ENCODE results near the gene RPS6KL1. TPM values are rescaled to one million over a fixed set of nuclear protein-coding genes. Genes with fewer than 3 reads are reported as not detected.

Gene RPS6KL1
- total RNA-seq, 3 donors from 2014 or later: 7.7 to 12.7 (median 11.5) TPM

DNA sequence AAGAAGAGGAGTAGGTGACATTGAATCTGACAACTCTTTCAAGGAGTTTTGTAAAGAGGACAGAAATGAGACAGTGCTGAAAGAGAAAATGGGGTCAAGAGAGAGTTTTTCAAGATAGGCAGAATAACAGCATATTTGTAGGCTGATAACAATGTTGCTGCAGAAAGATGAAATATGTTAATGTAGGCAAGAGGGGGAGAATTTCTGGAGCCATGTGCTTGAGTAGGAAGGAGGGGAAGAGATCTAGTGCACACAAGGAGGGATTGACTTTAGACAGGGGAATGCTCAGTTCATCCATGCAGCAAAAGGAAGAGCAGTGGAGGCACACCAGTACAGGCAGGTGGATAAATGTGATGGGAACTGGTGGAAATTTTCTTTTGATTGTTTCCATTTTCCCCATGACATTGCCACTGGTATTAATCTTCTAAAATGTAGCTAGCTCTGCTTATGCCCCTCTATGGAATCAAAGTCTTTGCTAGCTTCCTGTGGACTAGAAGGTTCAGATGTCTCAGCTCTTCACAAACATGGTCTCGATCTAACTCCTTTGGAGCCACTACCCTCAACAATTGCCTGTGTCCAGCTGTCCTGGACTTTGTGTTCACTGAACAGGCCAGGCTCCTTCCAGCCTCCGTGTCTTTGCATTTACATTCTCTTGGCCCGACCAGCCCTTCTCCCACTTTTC is 56.2 kb downstream of the RPS6KL1 start:
- no peak overlapping the region for H3K4me3 ChIP-seq
- intact Hi-C loops (cut with DNase I, micrococcal nuclease): no loop called here
- no peak for ATAC-seq
- H3K4me1 ChIP-seq (ENCODE audit: low read depth): no peaks in the 10 kb centered on the region
- DNase-seq: no peak
- no peak for TF ChIP-seq CTCF (IDR thresholded peaks at IDR 0.05)
- H3K9me3 ChIP-seq: no peaks in the 10 kb centered on the region
- H3K36me3 ChIP-seq (ENCODE audit: low read depth): no peaks in the 10 kb centered on the region

DNA sequence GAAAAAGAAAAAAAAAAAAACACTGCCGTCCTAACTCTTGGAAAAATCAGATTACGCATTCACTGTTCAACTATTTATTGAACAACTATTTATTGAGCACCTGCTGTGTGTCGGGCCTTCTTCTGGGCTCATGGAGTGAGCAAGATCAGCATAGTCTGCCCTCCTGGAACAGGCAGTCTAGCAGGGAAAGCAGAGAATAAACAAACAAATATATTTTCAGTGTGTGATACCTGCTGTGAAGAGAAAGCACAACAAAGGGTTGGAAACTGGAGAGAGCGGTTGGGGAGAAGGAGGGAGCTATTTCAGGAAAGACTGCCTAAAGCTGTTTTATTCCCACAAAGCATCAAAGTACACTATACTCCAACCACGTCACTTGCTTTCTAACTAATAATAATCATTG is 57.9 kb downstream of the RPS6KL1 start:
- no peak for TF ChIP-seq CTCF (IDR thresholded peaks at IDR 0.05)
- peaks cover 4% of the 10 kb centered on the region for H3K4me1 ChIP-seq (ENCODE audit: low read depth)
- H3K36me3 ChIP-seq (ENCODE audit: low read depth): no peaks in the 10 kb centered on the region
- DNase-seq: no peak
- H3K9me3 ChIP-seq: no peaks in the 10 kb centered on the region
- ATAC-seq: no peak
- no peak overlapping the region for H3K4me3 ChIP-seq
- intact Hi-C loops (cut with DNase I, micrococcal nuclease): no loop called here

DNA sequence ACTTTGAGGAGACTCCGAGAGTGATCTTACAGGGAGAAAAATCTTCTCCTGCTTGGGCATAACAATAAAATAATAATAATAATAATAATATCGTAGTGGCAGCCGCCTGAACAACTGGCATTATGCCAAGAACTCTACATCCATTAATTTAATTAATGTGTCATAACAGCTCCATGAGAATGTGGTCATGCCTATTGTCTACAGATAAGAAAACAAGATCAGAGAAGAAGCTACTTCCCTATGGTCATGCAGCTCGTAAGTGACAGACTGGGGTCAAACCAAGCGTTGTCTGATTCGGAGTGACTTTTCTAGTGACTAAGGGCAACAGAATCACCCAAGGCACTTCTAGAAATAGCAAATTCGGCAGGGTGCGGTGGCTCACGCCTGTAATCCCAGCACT is 58.9 kb downstream of the RPS6KL1 start:
- ATAC-seq (no peak), DNase-seq (no peak)
- Histone ChIP-seq H3K4me3 (no peak overlapping the region), H3K9me3 (no peaks in the 10 kb centered on the region), H3K36me3 (ENCODE audit: low read depth) (no peaks in the 10 kb centered on the region), H3K4me1 (ENCODE audit: low read depth) (peaks cover 4% of the 10 kb centered on the region)
- intact Hi-C loops (cut with DNase I, micrococcal nuclease): loop anchor here in 1 of 2 donors (5.0 kb wide), 1 partner anchor 43 kb away; no protein-coding TSS in a partner anchor
- TF ChIP-seq CTCF (IDR thresholded peaks at IDR 0.05): no peak

DNA sequence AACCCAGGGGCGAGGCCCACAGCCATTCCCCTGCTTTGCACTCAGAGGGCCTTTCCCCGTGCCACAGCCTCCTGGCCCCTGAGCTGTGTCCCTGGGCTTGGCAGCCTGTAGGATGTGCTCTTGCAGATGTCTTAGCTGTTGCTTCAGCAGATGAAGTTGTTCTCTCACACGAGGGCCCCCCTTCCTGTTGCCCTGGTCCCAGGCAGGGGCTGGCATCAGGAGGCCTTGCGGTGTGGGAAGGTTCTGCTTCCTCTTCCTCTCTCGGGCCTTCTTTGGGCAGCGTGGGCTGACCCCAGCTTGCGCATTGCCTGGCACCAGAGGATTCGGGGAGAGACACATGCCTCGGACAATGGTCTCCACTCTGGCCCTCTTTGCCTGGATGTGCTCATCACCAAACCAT is 59.8 kb downstream of the RPS6KL1 start:
- ATAC-seq (no peak), DNase-seq (no peak)
- peaks cover 4% of the 10 kb centered on the region for H3K4me1 ChIP-seq (ENCODE audit: low read depth)
- no peak overlapping the region for H3K4me3 ChIP-seq
- no peak for TF ChIP-seq CTCF (IDR thresholded peaks at IDR 0.05)
- intact Hi-C loops (cut with DNase I, micrococcal nuclease): loop anchor here in 1 of 2 donors (5.0 kb wide), 1 partner anchor 44 kb away; no protein-coding TSS in a partner anchor
- no peaks in the 10 kb centered on the region for H3K36me3 ChIP-seq (ENCODE audit: low read depth)
- no peaks in the 10 kb centered on the region for H3K9me3 ChIP-seq

- Histone ChIP-seq H3K36me3 (ENCODE audit: low read depth) (no peaks in the 10 kb centered on the region), H3K9me3 (no peaks in the 10 kb centered on the region), H3K4me1 (ENCODE audit: low read depth) (peaks cover 4% of the 10 kb centered on the region), H3K4me3 (no peak overlapping the region)
- DNase-seq: no peak
- no peak for ATAC-seq
- TF ChIP-seq CTCF (IDR thresholded peaks at IDR 0.05): no peak
- intact Hi-C loops (cut with DNase I, micrococcal nuclease): loop anchor here in 1 of 2 donors (5.0 kb wide), 1 partner anchor 46 kb away; no protein-coding TSS in a partner anchor
These were observed 61.3 kb downstream of the RPS6KL1 start for GRCh38 chr14:74861734-74862090.
